Omental fat pad (tissue), 4 donors: ENCODE measurements around the gene PAX8. TPM values are rescaled to one million over a fixed set of nuclear protein-coding genes. Genes with fewer than 3 reads are reported as not detected.

ENCODE experiments used
- ATAC-seq: fragments of 150-250 bp; one replicate; pipeline ENCODE4 v1.9.1; 2016; ENCODE audit warnings: mild to moderate bottlenecking, moderate library complexity; ENCODE audit not compliant: low FRiP score
- DNase-seq: peaks from one replicate; pipeline ENCODE4 v3.0.0-alpha.2; 2019; ENCODE audit warnings: low spot score
- total RNA-seq, 4 donors: library from RNA; depleted of rRNA; stranded (reverse); fragments of >200 nt; gene quantifications; one replicate each; pipeline ENCODE4 v1.1.0, GENCODE V29; 2016
- TF ChIP-seq, protein P1 (sequence below), 3 donors: fragments of 450-650 bp; IDR thresholded peaks; one replicate each; pipeline ENCODE4 v1.5.1; 2016 to 2017; ENCODE audit warnings: antibody characterized with exemption in 3 of 3, mild to moderate bottlenecking in 3 of 3, moderate library complexity in 2 of 3

Gene PAX8
- total RNA-seq, 4 donors from 2014 or later = 2.8 to 9.4 (median 5.8) TPM

DNA sequence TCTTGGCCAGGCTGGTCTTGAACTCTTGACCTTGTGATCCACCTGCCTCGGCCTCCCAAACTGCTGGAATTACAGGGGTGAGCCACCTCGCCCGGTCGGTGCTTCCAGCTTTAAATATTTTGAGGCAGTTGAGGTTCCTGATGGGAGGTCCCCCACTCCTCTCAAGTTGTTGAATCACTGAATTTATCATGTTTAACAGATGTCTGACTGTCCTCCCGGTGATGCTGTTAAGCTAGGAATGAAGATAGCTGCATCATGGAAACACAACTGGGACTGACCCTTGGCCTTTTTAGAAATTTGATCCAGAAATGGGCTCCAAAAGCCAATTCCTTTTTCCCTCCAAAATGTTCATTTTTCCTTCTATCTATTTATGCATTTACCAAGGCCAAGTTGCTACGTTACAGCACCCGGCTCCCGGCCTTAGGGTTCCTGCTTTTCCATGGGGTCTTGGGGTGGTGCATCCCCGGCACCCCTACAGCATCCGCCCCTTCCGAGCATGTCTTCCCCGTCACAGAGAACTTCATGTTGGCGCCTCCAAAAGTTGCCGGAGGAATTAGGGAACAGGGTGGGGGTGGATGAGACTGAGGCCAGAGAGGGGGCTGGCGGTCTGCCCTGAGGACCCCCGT, 43.9 kb downstream of the PAX8 start:
- no peak for DNase-seq
- TF ChIP-seq, protein P1, sequence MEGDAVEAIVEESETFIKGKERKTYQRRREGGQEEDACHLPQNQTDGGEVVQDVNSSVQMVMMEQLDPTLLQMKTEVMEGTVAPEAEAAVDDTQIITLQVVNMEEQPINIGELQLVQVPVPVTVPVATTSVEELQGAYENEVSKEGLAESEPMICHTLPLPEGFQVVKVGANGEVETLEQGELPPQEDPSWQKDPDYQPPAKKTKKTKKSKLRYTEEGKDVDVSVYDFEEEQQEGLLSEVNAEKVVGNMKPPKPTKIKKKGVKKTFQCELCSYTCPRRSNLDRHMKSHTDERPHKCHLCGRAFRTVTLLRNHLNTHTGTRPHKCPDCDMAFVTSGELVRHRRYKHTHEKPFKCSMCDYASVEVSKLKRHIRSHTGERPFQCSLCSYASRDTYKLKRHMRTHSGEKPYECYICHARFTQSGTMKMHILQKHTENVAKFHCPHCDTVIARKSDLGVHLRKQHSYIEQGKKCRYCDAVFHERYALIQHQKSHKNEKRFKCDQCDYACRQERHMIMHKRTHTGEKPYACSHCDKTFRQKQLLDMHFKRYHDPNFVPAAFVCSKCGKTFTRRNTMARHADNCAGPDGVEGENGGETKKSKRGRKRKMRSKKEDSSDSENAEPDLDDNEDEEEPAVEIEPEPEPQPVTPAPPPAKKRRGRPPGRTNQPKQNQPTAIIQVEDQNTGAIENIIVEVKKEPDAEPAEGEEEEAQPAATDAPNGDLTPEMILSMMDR (IDR thresholded peaks at IDR 0.05) = no peak
- ATAC-seq = peak; percentile 28

DNA sequence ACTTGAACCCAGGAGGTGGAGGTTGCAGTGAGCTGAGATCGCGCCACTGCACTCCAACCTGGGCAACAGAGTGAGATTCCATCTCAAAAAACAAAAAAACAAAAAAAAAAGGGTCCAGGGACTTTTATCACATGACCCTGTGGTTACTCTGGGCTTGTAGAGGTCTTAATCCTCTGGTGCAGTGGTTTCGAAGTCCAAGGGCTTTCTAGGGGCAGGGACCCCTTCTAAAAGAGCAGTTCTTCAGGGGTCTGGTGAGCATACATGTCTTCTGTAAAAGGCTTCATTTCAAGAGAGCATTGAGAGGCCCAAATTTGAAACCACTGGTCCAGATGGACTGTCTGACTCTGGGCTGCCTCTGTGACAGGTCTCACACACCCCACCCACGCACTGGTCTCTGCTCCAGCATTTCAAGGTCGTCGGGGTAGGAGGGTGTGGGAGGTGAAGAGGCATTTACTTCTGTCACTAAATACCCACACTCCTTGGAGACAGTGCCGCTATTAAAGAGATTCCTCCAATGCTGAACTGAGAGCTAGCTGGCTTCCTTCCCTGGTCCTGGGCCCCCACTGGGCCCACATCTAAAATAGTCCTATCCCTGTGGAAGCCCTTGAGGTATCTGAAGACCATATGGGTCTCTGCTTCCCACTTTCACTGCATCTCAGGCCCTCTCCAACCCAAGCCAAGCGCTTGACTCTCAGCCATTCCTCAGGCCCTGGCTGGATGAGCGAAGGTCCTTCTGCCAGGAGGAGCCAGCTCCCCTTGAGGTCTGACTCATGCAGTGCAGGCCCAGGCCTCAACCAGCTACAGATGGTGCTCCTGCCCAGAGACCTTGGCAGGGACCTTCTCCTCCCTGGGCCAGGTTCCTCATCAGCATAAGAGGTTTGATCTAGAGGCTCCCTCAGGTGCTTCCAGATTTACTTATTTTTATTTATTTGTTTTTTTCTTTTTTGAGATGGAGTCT, 44.8 kb downstream of the PAX8 start:
- ATAC-seq = peak; percentile 27
- DNase-seq = no peak
- TF ChIP-seq, protein P1 (IDR thresholded peaks at IDR 0.05) = no peak

DNA sequence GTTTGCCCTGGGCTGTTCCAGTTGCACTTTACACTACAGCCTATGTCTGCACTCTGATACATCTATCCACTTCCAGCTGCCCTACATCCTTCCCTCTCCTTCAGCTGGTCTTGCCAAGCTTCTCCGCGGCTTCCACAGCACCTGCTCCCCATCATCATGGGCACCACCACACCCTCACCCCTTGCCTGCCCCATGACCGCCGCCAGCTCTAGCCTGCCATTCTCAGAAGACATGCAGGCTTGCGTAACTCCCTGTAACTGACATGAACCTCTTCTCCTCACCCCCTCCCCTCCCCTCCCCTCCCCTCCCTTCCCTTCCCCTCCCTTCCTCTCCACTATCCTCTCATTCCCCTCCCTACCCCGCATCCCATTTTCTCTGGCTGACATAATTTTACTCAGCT, 46.0 kb downstream of the PAX8 start:
- ATAC-seq (peak; percentile 5), DNase-seq (no peak)
- TF ChIP-seq, protein P1 (IDR thresholded peaks at IDR 0.05) = no peak

DNA sequence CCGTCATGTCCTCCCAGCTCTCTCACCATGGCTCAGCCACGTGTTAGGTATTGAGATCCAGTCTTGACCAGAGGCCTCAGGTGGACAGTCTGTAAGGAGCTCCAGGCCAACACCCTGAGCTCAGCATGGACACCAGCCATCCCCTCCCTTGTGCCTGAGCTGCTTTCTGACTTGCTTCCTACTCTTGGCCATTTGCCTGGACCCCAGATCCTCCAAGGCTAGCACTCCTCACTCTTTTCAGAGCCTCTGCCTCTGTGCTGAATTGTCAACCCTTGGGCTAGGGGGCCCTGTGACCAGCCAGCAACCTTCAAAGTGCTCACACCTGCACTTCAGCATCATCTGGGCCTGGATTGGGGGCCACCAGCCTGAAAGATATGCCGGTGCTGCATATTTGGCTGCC, 46.6 kb downstream of the PAX8 start:
- DNase-seq = no peak
- TF ChIP-seq, protein P1 (IDR thresholded peaks at IDR 0.05) = no peak
- no peak for ATAC-seq

DNA sequence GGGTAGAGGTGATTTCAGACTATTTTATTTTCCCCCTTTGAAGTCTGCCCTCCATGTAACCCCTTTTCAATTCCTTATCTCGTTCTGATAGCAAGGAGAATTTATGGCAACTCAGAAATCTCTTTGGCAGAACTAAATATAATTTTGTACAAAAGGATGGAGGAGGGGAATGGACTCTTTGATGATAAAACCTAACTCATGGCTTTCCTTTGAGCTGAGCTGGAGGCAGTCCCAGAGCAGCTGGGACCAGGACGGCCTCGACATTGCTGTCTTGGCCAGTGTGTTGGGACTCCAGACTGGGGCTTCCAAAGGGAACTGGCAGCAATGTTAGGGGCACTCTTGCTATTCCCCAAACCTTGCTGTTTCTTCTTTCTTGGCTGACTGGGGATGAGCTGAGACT, 47.7 kb downstream of the PAX8 start:
- TF ChIP-seq, protein P1 (IDR thresholded peaks at IDR 0.05) = no peak
- DNase-seq (no peak), ATAC-seq (no peak)

DNA sequence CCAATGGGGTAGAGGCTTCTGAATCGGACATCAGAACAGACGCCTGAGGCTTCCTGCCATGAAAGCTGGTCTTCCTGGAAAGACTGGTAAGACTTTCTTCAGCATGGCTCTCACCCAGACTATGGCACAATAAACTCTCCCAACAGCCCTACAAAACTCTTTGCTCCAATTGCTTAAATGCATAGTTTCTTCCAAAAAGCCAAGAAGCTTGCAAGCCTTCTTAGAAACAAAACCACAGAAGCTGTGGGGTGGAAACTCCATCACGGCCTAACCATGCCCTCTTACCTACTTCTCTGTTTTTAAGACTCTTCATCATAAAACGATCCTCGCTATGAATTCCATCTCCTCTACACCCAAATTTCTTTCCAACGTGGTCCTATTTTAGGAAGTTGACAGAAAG, 48.2 kb downstream of the PAX8 start:
- TF ChIP-seq, protein P1 (IDR thresholded peaks at IDR 0.05) = no peak
- ATAC-seq = no peak
- no peak for DNase-seq
